ENCODE data around the gene HAO1. TPM values are rescaled to one million over a fixed set of nuclear protein-coding genes. Genes with fewer than 3 reads are reported as not detected.

The HAO1 gene
- total and polyA plus RNA-seq, 2 donors (not counting 3 experiments of a cell fraction or from before 2014, with no cell fraction given), result not detected

DNA sequence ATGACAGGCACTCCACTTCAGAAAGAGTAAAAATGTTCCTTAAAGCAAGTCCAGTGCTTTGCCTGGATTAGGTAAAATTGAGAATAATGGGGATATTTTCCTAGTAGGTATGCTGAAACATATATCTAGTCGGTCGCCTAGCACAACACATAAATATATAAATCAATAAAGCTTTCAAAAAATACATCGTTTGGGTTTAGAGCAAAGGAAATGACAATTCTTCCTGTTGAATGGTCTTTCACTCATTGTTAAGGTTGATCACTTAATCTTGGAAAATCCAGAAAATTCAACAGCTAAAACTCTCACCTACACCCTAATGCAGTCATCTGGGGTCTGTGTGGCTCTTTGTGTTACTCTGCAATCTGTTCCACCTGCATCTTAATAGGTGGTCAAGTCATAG lies 13.9 kb downstream of the HAO1 start:
- Histone ChIP-seq H3K9me1 (replicated peaks; ENCODE audit: control insufficient read depth, extremely low read depth, insufficient read depth, low read length) (no peaks in the 10 kb centered on the region), H3K4me1 (ENCODE audit: control insufficient read depth, extremely low read depth, insufficient read depth, low read length) (peaks cover 26% of the 10 kb centered on the region), H3K4me3 (replicated peaks in 1 of 3; ENCODE audit: insufficient read depth in 1 of 3, low read depth in 1 of 3, low read length in 3 of 3) (no peak overlapping the region), H3K27ac (ENCODE audit: insufficient read depth, low read depth, low read length) (peak overlapping the region; percentile 92), H3K9me3 (replicated peaks; ENCODE audit: control insufficient read depth, insufficient read depth, low read length) (no peaks in the 10 kb centered on the region), H3K9ac (replicated peaks; ENCODE audit: extremely low read depth, insufficient read depth, low read length) (peak overlapping the region; percentile 77), H3K4me2 (ENCODE audit: insufficient read depth, low read length) (peak overlapping the region; percentile 77), H3K79me2 (ENCODE audit: control insufficient read depth, insufficient read depth, low read length) (no peaks in the 10 kb centered on the region), H3K36me3 (ENCODE audit: control insufficient read depth in 2 of 2, extremely low read depth in 1 of 2, insufficient read depth in 2 of 2, low read length in 2 of 2) (no peaks in the 10 kb centered on the region), H2AFZ (ENCODE audit: low read depth, low read length) (no peak overlapping the region), H3K27me3 (ENCODE audit: control insufficient read depth in 2 of 2, insufficient read depth in 2 of 2, low read length in 2 of 2) (no peaks in the 10 kb centered on the region), H4K20me1 (replicated peaks; ENCODE audit: control insufficient read depth, extremely low read depth, insufficient read depth, low read length) (no peaks in the 10 kb centered on the region)
- FAIRE-seq, result peak; percentile 69
- peak; percentile 77 for DNase-seq (ENCODE audit: low read depth, low spot score)
- no TSS peak for BruUV-seq (replicated peaks)
- ChIA-PET POLR2A (no interaction called here), CTCF (interaction anchor here (0.7 to 3.8 kb wide), 18 partner anchors 10 to 1661 kb away, joined by 3 to 34 read pairs (median 5); no protein-coding TSS in a partner anchor)
- dilution Hi-C loops (cut with MboI; ENCODE audit: extremely low pct_ligation_motif_present, low sequenced_read_pairs), result no loop called here
- no peak for TF ChIP-seq EZH2 (IDR thresholded peaks at IDR 0.05; ENCODE audit: borderline replicate concordance, low read depth, low read length, severe bottlenecking)
- peak; percentile 63 for TF ChIP-seq JUN (IDR thresholded peaks at IDR 0.05; ENCODE audit: borderline replicate concordance, insufficient read depth, insufficient read length, low read depth)
- TF ChIP-seq POLR2A (IDR thresholded peaks at IDR 0.05; ENCODE audit: low read depth, low read length), result no peak
- intact Hi-C loops (cut with micrococcal nuclease), result loop anchor here (1.0 to 5.0 kb wide), 13 partner anchors 67 to 1784 kb away; no protein-coding TSS in a partner anchor

DNA sequence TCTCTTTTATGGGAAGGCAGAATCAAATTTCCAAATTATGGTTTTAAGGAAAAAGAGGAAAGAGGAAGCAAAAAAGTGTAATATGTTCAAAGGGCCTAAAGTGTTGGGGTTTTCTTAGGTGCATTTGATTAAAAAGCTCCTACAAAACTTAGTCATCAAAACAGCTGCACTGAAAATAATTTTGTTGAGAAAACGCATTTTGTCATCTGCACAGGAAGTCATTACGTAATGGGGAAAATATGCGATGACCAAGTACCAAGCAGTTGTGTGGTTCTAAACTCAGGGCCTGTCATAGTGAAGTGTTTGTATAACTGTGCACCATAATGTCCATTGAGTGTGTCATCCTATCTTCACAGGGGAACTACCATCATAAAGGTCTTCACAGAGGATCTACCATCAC lies 15.6 kb downstream of the HAO1 start:
- H3K9me3 ChIP-seq (replicated peaks; ENCODE audit: control insufficient read depth, insufficient read depth, low read length), result no peaks in the 10 kb centered on the region
- TF ChIP-seq EZH2 (IDR thresholded peaks at IDR 0.05; ENCODE audit: borderline replicate concordance, low read depth, low read length, severe bottlenecking) (no peak), POLR2A (IDR thresholded peaks at IDR 0.05; ENCODE audit: low read depth, low read length) (no peak), MYC (IDR thresholded peaks at IDR 0.05; ENCODE audit: low read depth, low read length) (no peak), POLR2AphosphoS5 (IDR thresholded peaks at IDR 0.05; ENCODE audit: insufficient read depth, low read depth, low read length) (peak; percentile 61), GATA2 (IDR thresholded peaks at IDR 0.05; ENCODE audit: insufficient read depth, insufficient read length, low read depth, low read length) (no peak), JUN (IDR thresholded peaks at IDR 0.05; ENCODE audit: borderline replicate concordance, insufficient read depth, insufficient read length, low read depth) (peak; percentile 97), FOS (IDR thresholded peaks at IDR 0.05; ENCODE audit: borderline replicate concordance, insufficient read depth, low read length) (peak; percentile 91)
- TF ChIP-seq, protein P1, sequence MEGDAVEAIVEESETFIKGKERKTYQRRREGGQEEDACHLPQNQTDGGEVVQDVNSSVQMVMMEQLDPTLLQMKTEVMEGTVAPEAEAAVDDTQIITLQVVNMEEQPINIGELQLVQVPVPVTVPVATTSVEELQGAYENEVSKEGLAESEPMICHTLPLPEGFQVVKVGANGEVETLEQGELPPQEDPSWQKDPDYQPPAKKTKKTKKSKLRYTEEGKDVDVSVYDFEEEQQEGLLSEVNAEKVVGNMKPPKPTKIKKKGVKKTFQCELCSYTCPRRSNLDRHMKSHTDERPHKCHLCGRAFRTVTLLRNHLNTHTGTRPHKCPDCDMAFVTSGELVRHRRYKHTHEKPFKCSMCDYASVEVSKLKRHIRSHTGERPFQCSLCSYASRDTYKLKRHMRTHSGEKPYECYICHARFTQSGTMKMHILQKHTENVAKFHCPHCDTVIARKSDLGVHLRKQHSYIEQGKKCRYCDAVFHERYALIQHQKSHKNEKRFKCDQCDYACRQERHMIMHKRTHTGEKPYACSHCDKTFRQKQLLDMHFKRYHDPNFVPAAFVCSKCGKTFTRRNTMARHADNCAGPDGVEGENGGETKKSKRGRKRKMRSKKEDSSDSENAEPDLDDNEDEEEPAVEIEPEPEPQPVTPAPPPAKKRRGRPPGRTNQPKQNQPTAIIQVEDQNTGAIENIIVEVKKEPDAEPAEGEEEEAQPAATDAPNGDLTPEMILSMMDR (IDR thresholded peaks at IDR 0.05; ENCODE audit: extremely low read depth in 1 of 2, insufficient read depth in 1 of 2, low read depth in 1 of 2, low read length in 2 of 2), result no peak
- TF ChIP-seq, protein P2, sequence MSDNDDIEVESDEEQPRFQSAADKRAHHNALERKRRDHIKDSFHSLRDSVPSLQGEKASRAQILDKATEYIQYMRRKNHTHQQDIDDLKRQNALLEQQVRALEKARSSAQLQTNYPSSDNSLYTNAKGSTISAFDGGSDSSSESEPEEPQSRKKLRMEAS (IDR thresholded peaks at IDR 0.05; ENCODE audit: insufficient read depth, insufficient read length), result no peak
- H3K79me2 ChIP-seq (ENCODE audit: control insufficient read depth, insufficient read depth, low read length), result no peaks in the 10 kb centered on the region
- no peaks in the 10 kb centered on the region for H3K27me3 ChIP-seq (ENCODE audit: control insufficient read depth in 2 of 2, insufficient read depth in 2 of 2, low read length in 2 of 2)
- BruUV-seq (replicated peaks), result no TSS peak
- no peaks in the 10 kb centered on the region for H3K9me1 ChIP-seq (replicated peaks; ENCODE audit: control insufficient read depth, extremely low read depth, insufficient read depth, low read length)
- ChIA-PET CTCF (interaction anchor here (0.6 to 3.8 kb wide), 8 partner anchors 12 to 1097 kb away, joined by 4 to 34 read pairs (median 8); no protein-coding TSS in a partner anchor), POLR2A (no interaction called here)
- peak overlapping the region; percentile 57 for H3K4me2 ChIP-seq (ENCODE audit: insufficient read depth, low read length)
- intact Hi-C loops (cut with micrococcal nuclease), result loop anchor here (1.0 to 5.0 kb wide), 9 partner anchors 12 to 1782 kb away; no protein-coding TSS in a partner anchor
- H3K4me3 ChIP-seq (replicated peaks in 1 of 3; ENCODE audit: insufficient read depth in 1 of 3, low read depth in 1 of 3, low read length in 3 of 3), result no peak overlapping the region
- no peak overlapping the region for H2AFZ ChIP-seq (ENCODE audit: low read depth, low read length)
- DNase-seq (ENCODE audit: low read depth, low spot score) (peak; percentile 93), FAIRE-seq (peak; percentile 87)
- peak overlapping the region; percentile 92 for H3K27ac ChIP-seq (ENCODE audit: insufficient read depth, low read depth, low read length)
- H4K20me1 ChIP-seq (replicated peaks; ENCODE audit: control insufficient read depth, extremely low read depth, insufficient read depth, low read length), result no peaks in the 10 kb centered on the region
- peak overlapping the region; percentile 19 for H3K9ac ChIP-seq (replicated peaks; ENCODE audit: extremely low read depth, insufficient read depth, low read length)
- dilution Hi-C loops (cut with MboI; ENCODE audit: extremely low pct_ligation_motif_present, low sequenced_read_pairs), result no loop called here
- H3K4me1 ChIP-seq (ENCODE audit: control insufficient read depth, extremely low read depth, insufficient read depth, low read length), result peaks cover 26% of the 10 kb centered on the region
- no peaks in the 10 kb centered on the region for H3K36me3 ChIP-seq (ENCODE audit: control insufficient read depth in 2 of 2, extremely low read depth in 1 of 2, insufficient read depth in 2 of 2, low read length in 2 of 2)

All from endothelial cell of umbilical vein (primary cell).